Measurements from ENCODE around the gene ATOSB. TPM values are rescaled to one million over a fixed set of nuclear protein-coding genes. Genes with fewer than 3 reads are reported as not detected.
A peak's percentile ranks its signal among the peaks of the same experiment; 100 is the strongest.

ATOSB gene
- total and polyA plus RNA-seq, 8 donors, result 13.1 to 30.9 (median 14.6) TPM

GRCh38 chr9:35079426-35080341 is 36.0 kb downstream of the ATOSB start, which contains the start of gene FANCG:
Gene FANCG (minus strand): TSS chr9:35079942. CDS start chr9:35079524, 418 bp downstream.
- Histone ChIP-seq H3K9me3 (no peaks in the 10 kb centered on the region), H3K27ac (peak within 1 kb of the TSS; percentile 73 to 79), H3K4me1 (peaks cover 0 to 16% of the 10 kb centered on the region in 2 donors), H3K27me3 (no peaks in the 10 kb centered on the region), H3K36me3 (peaks cover 0 to 11% of the 10 kb centered on the region in 2 donors), H3K4me3 (peak within 1 kb of the TSS; percentile 71 to 91)
- no peak for TF ChIP-seq CTCF (IDR thresholded peaks at IDR 0.05)
- ATAC-seq, result peak; percentile 99
- DNase-seq, result peak; percentile 92 to 96 (median 94)
- intact Hi-C loops (cut with DNase I), result no loop called here

- DNase-seq (no peak), ATAC-seq (no peak)
- Histone ChIP-seq H3K4me1 (peaks cover 0 to 16% of the 10 kb centered on the region in 2 donors), H3K36me3 (peaks cover 0 to 16% of the 10 kb centered on the region in 2 donors), H3K27ac (peak overlapping the region; percentile 73 to 79), H3K9me3 (no peaks in the 10 kb centered on the region), H3K27me3 (no peaks in the 10 kb centered on the region), H3K4me3 (peak overlapping the region; percentile 71 to 91)
- TF ChIP-seq CTCF (IDR thresholded peaks at IDR 0.05), result no peak
- intact Hi-C loops (cut with DNase I), result no loop called here
These were observed 36.6 kb downstream of the ATOSB start for GRCh38 chr9:35079041-35079425.

GRCh38 chr9:35078066-35078465 is 37.6 kb downstream of the ATOSB start:
- Histone ChIP-seq H3K9me3 (no peaks in the 10 kb centered on the region), H3K4me1 (peaks cover 0 to 19% of the 10 kb centered on the region in 2 donors), H3K27ac (no peak overlapping the region), H3K27me3 (no peaks in the 10 kb centered on the region), H3K36me3 (peaks cover 0 to 16% of the 10 kb centered on the region in 2 donors), H3K4me3 (peak overlapping the region in 1 of 2 donors; percentile 71)
- no peak for ATAC-seq
- TF ChIP-seq CTCF (IDR thresholded peaks at IDR 0.05), result no peak
- intact Hi-C loops (cut with DNase I), result no loop called here
- no peak for DNase-seq

- no peak for TF ChIP-seq CTCF (IDR thresholded peaks at IDR 0.05)
- no peak overlapping the region for H3K4me3 ChIP-seq
- ATAC-seq, result no peak
- intact Hi-C loops (cut with DNase I), result no loop called here
- H3K4me1 ChIP-seq, result peaks cover 0 to 23% of the 10 kb centered on the region in 2 donors
- DNase-seq, result no peak
- no peaks in the 10 kb centered on the region for H3K27me3 ChIP-seq
- H3K9me3 ChIP-seq, result no peaks in the 10 kb centered on the region
- H3K36me3 ChIP-seq, result peaks cover 0 to 16% of the 10 kb centered on the region in 2 donors
- H3K27ac ChIP-seq, result no peak overlapping the region
These were observed 38.8 kb downstream of the ATOSB start for GRCh38 chr9:35076848-35077247.

- no peak overlapping the region for H3K4me3 ChIP-seq
- intact Hi-C loops (cut with DNase I), result no loop called here
- no peaks in the 10 kb centered on the region for H3K27me3 ChIP-seq
- no peak for TF ChIP-seq CTCF (IDR thresholded peaks at IDR 0.05)
- H3K9me3 ChIP-seq, result no peaks in the 10 kb centered on the region
- no peak for ATAC-seq
- peaks cover 0 to 19% of the 10 kb centered on the region in 2 donors for H3K36me3 ChIP-seq
- DNase-seq, result no peak
- H3K4me1 ChIP-seq, result peaks cover 6 to 33% of the 10 kb centered on the region in 2 donors
- no peak overlapping the region for H3K27ac ChIP-seq
These were observed 40.3 kb downstream of the ATOSB start for GRCh38 chr9:35075358-35075757.
